GM18498 (cell line): ENCODE results near the gene GCC1.

Source experiments
- ATAC-seq: cut with Tn5 transposase; IDR thresholded peaks from one replicate; pipeline ENCODE4 v1.9.1; 2021; ENCODE audit warnings: mild to moderate bottlenecking, moderate library complexity; ENCODE audit not compliant: unreplicated experiment

GCC1 gene

DNA sequence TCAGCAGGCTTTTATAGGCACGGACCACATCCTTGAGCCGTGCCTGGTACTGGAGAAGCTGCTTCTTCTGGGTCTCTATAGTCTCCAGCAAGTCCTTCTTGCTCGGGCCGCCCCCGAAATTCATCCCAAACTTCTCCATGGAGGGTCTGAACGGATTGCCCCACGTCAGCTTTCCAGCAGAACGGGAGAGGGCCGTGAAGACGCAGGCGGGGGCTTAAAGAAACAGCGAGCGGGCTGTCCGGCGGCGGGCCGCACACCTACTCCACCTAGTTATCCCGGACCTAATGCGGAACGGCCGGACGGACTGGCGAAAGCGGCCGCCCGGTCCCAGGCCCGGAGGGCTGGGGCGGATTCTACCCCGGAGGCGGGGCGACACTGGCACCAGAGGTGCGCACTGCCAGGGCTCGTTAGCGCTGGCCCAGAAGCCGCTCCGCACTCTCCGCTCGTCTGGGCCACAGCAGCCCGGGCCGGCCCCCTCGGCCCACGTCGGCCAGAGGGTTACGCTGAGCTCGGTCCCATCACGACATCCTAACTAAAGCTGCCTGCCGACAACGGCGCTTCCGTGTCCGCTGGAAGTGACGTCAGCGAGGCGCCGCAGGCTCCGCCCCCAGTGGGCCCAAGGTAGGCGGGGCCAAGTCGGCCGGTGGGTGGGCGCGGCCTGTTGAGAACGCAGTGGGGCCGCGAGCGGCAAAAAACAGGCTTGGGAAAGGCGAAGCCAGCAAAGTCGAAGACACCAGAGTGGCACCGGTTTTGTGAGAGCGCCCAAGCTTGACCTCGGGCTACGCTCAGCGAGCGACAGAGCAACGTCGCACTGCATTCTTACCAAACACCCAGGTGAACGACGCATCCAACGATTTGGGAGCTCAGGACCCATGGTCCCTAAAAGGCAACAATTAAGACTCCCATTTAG is at the start of gene GCC1:
Gene GCC1, minus strand, starts transcription at position 553 of the 910 bp plus-strand sequence. Its CDS starts 414 bp downstream, at position 139.
- ATAC-seq: peak; percentile 84

DNA sequence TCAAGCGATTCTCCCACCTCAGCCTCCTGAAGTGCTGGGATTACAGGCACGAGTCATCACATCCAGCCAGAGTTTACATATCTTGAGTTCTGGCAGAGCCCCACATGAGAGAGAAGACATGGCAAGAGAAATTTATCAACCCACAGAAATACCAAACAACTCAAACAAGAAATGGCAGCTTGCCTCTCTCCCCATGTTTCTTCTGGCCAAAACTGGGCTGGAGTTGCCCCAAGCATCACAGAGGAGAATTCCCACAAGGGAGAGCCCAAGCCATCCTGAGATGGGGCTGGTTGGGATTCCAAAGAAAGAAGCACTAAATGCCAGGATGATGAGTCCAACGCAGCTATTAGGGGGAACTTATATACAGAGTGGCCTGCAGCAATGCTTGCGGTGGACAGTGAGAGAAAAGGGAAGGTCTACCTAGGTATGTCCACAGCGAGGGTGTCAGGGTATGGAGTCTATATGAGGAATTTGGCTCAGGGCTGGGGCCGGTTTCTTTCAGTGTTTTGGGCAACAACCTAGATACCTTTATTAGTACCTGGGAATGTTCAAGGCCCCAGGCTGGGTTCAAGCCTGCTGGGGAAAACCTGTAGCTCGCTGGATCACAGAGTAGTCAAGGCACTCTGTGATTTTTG is 47.0 kb upstream of the GCC1 start:
- ATAC-seq: no peak

GRCh38 chr7:127629268-127629854 is 44.0 kb upstream of the GCC1 start:
- peak; percentile 64 for ATAC-seq

DNA sequence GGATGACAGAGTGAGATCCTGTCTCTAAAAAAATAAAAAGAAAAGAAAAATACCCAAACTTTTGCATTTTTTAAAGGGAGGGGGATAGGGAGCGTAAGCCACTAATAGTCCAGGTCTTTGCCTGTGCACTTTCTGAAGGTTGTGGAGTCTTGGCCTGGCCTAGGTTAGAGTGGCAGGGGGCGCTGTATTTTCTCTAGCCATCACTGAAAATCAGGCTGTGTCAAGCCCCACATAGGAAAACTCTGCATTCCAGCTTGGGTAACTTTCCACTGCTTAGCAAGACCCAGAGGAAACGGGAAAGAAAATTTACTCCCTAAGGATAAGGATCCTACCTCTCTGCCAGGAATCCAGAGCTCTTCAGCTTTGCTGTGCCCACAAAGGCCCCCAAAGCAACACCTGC is 43.0 kb upstream of the GCC1 start:
- ATAC-seq: no peak

DNA sequence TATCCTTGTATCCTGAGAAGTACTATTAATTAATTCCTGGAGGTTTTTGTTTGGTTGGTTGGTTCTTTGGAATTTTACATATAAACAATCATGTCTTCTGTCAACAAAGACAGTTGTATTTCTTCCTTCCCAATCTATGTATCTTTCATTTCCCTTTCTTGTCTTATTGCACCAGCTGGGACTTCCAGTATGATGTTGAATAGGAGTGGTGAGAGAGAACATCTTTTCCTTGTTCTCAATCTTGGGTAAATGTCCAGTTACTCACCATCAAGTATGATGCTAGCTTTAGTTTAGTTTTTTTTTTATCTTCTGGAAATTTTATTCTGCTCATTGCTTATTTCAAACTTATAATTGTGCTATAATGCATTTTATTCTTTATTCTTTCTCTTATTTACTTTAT is 39.9 kb upstream of the GCC1 start:
- no peak for ATAC-seq

- no peak for ATAC-seq
Observed at GRCh38 chr7:127620406-127621233, 35.2 kb upstream of the GCC1 start.

DNA sequence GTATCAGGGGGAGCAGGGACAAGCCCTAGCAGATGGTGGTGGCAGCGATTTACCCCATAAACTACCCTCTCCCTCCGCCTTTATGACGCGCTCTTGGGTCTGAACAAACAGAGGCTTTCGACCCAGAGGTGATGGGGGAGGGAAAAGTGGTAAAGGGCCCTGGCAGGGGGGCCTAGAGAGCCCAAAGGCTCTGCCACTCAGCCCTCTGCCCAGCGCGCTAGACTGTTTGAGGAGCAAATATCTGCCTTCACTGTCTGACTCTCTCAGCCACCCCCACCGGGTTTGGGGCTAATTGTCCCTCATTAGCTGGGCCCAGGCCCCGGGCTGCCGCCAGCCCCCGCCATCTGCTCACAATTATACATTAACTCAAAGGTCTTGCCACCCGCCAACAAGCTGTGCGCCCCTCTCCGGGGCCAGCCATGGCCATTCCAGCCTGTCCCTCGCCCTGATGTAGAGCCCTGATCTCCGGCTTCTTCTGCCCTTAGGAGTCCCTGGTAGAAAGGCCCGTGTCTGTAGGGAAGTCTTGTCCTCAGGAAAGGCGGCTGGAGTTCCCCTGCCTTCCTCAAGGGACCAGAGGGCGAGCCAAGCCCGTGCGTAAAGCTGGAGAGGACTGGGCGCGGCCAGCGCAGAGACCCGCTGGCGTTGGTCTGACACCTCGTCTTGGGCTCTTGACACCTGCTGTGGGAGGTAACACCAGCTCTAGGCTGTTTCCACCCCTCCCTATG is 34.4 kb upstream of the GCC1 start:
- no peak for ATAC-seq

DNA sequence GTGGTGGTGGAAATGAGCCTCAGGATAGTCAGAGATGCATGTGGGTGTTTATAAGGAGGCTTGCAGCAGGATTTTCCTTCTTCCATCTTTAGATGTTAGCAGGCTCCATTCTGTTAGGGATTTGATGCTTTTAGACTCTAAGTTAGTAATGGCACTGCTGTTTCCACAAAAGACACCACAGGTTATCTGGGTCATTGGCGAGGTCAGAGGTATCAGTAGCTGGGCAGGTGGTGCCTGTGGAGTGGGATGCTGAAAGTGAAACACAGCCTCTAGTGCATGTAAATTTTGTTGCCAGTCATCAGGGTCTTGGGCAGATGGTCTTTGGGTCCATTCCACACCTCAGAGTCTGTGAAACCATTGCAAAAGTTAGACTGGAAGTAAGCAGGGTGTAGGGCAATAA is 33.4 kb upstream of the GCC1 start:
- ATAC-seq: no peak

DNA sequence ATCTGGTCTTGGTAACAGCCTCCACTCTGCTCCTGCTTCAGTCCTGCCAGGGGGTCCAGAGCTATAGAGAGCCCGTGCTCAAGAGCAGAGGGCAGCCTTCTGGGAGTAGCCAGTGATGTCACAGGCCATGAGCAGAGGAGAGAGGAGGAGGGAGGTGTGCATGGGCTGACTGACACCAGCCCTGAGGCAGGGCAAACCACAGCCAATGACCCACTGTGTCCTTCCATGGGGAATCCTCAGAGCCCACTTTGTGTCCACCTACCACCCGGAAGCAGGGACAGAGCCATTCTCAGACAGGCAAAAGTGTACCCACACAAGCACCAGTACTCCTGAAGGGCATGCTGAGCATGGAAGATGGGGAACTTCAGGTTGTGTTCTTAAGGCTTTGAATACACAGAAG is 32.6 kb upstream of the GCC1 start, which contains the start of gene PAX4:
Gene PAX4, minus strand, starts transcription at position 101 of the 400 bp plus-strand sequence. CDS start 2,214 bp downstream, outside the sequence.
- ATAC-seq: no peak

DNA sequence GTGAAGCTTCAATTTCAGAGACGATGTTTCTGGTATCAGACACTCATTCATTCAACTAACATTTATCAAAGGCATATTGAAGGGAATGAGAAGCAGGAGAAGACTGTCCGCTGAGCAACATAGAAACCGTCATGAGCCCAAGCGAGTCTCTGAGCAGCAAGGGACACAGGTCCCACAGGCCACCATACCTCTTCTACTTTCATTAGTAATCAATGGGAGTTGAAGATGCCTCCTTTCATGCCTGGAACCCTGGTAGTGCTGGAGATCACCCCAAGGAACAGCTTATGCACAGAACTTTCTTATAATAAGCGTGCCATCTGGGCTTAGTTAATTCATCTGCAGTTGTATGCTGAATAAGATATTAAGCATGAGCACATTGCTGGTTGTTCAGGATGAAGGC is 31.3 kb upstream of the GCC1 start:
- no peak for ATAC-seq

GRCh38 chr7:127612263-127612662 is 26.9 kb upstream of the GCC1 start:
- no peak for ATAC-seq

DNA sequence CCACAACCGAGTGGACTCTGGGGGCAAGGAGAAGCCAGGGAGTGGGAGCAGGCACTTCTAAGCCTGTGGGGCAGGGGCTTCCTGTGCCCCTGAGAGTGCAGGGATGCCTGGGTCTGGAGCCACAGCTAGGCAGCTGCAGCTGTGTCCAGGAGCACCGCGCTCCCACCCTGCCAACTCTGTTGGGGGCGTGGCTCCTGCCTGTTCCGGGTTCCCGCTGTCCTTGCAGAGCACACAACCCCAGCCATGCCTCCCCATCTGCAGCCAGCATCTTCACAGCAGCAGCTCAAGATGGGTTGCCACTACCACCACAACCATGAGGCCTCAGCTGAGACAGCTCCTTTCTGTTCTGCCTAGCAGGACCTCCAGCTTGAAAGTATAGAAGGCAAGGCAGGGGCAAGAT is 23.9 kb upstream of the GCC1 start:
- no peak for ATAC-seq

GRCh38 chr7:127608446-127608845 is 23.1 kb upstream of the GCC1 start:
- no peak for ATAC-seq

- no peak for ATAC-seq
Observed at GRCh38 chr7:127600885-127601284, 15.5 kb upstream of the GCC1 start.

DNA sequence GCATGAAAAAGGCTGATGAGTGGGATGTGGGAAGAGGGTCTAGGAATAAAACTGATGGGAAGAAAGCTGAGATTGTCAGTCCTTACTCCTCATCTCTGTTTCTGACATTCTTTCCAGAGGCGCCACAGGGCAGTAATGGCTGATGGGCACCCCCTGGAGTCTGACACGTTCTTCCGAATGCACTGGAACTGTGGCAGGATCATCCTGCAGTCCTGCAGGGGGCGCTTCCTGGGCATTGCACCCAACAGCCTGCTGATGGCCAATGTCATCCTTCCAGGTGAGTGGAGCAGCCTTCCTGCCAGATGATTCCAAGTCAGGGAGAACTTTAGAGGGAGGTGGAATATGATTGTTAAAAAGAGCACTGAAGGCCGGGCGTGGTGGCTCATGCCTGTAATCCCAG is 12.9 kb upstream of the GCC1 start:
- ATAC-seq: no peak

GRCh38 chr7:127595737-127596136 is 10.3 kb upstream of the GCC1 start:
- ATAC-seq: no peak

- no peak for ATAC-seq
Observed at GRCh38 chr7:127594490-127594889, 9.1 kb upstream of the GCC1 start.

DNA sequence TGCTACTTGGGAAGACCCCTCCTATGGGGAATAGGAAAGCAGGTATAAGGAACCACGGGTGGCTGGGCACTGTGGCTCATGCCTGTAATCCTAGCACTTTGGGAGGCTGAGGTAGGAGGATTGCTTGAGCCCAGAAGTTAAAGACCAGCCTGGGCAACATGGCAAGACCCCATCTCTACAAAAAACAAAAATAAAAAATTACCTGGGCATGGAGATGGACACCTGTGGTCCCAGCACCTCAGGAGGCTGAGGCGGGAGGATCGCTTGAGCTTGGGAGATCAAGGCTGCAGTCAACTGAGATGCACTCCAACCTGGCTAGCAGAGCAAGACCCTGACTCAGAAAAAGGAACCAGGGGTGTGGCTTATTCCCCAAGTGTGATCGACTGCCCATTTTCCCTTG is 7.2 kb upstream of the GCC1 start:
- no peak for ATAC-seq

DNA sequence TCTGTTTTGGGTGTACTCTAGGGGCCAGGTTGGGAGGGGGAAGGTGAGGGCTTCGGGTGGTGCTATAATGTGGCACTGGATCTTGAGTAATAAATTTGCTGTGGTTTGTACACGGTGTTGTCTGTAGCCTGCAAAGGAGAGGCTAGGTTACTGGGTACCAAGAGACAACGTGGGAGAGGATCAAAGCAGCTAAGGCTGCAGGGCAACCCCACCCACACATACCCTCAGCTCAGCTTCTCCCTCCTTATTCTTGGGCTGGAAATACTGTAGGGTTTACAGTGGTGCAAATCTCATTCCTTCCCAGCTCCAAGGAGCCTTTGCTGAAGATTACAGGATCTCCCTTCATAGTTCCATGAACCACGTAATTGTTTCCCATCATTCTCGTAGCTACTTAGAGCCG is 6.2 kb upstream of the GCC1 start:
- ATAC-seq: no peak

- no peak for ATAC-seq
Observed at GRCh38 chr7:127591189-127591588, 5.8 kb upstream of the GCC1 start.
